Breast epithelium (tissue), 3 donors: ENCODE data around the gene TIRAP.

Experiments
- POLR2AphosphoS5 ChIP-seq, 3 donors: sonication (generic); formaldehyde crosslinking; IDR thresholded peaks; one replicate each; pipeline ENCODE4 v1.6.1; 2017; ENCODE audit warnings: antibody characterized with exemption in 3 of 3
- TF ChIP-seq, protein P1 (sequence below), 3 donors: fragments of 450-650 bp; IDR thresholded peaks; one replicate each; pipeline ENCODE4 v1.5.1; 2016 to 2017; ENCODE audit warnings: antibody characterized with exemption in 3 of 3, mild to moderate bottlenecking in 3 of 3, moderate library complexity in 3 of 3

DNA sequence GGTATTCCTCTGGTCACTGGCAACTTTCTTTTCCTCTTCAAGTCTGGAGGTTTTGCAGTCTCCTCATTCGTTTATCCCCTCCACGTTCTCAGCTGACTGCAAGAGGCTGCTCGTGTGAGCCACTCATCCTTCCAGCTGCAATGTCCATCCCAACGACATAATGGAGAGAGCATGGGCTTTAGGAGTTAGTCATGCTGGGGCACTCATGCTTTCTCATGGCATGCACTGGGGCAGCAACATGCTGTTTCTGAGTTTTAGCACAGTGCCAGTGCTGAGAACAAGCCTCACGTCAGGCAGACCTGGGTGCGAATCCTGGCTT is 28.1 kb downstream of the TIRAP start:
- TF ChIP-seq, protein P1, sequence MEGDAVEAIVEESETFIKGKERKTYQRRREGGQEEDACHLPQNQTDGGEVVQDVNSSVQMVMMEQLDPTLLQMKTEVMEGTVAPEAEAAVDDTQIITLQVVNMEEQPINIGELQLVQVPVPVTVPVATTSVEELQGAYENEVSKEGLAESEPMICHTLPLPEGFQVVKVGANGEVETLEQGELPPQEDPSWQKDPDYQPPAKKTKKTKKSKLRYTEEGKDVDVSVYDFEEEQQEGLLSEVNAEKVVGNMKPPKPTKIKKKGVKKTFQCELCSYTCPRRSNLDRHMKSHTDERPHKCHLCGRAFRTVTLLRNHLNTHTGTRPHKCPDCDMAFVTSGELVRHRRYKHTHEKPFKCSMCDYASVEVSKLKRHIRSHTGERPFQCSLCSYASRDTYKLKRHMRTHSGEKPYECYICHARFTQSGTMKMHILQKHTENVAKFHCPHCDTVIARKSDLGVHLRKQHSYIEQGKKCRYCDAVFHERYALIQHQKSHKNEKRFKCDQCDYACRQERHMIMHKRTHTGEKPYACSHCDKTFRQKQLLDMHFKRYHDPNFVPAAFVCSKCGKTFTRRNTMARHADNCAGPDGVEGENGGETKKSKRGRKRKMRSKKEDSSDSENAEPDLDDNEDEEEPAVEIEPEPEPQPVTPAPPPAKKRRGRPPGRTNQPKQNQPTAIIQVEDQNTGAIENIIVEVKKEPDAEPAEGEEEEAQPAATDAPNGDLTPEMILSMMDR (IDR thresholded peaks at IDR 0.05): no peak
- no peak for TF ChIP-seq POLR2AphosphoS5 (IDR thresholded peaks at IDR 0.05)
